K562 (cell line): Measurements from ENCODE around the gene PPM1L. TPM values are rescaled to one million over a fixed set of nuclear protein-coding genes. Genes with fewer than 3 reads are reported as not detected.

Experiments
- ATAC-seq: fragments of 200-7000 bp; cut with Tn5 transposase; 3 replicates; pipeline ENCODE4 v1.9.1; 2020; ENCODE audit warnings: moderate library complexity
- BruUV-seq: library from RNA; stranded (reverse); fragments of 400-500 nt; replicated peaks from 2 replicates; lab custom pipeline; 2021; lab: Mats Ljungman, UMichigan
- CTCF ChIA-PET: fragments of 300-600 bp; formaldehyde crosslinking; extraction: SDS; loops from one replicate; lab custom pipeline; 2021; ENCODE audit warnings: low intra/inter-chr PET ratio; lab: Yijun Ruan, JAX
- POLR2A ChIA-PET: fragments of 300-600, 350-650 bp; sonication (Branson Sonifier 250); formaldehyde crosslinking; extraction: SDS; loops from one replicate; lab custom pipeline; 2021; ENCODE audit warnings: antibody characterized with exemption, inconsistent platforms; lab: Yijun Ruan, JAX
- DNase-seq, 4 experiments: peaks; one replicate each; pipeline versions ENCODE4 v3.0.0 to v3.0.0-alpha.2; 2011 to 2018; ENCODE audit warnings: low spot score in 3 of 4, mixed read lengths in 3 of 4; ENCODE audit errors: extremely low read depth in 1 of 4
- FAIRE-seq: peaks from 2 replicates; lab custom pipeline; 2011; peaks lifted over from hg19 to GRCh38; lab: Jason Lieb, UNC
- H2AFZ ChIP-seq: 2 replicates; pipeline ENCODE4 v1.6.0; 2011; ENCODE audit warnings: low read depth, low read length, control low read depth, inconsistent platforms
- H3K27ac ChIP-seq: fragments of 200-600 bp; 3 replicates; pipeline ENCODE4 v1.8.0; 2011; ENCODE audit warnings: low read depth, mild to moderate bottlenecking, control low read depth, inconsistent platforms, low read length, moderate library complexity, mixed read lengths; ENCODE audit errors: extremely low read depth
- H3K27me3 ChIP-seq, 2 experiments: fragments of 300-600 bp in 1 of 2; 2 replicates in 1 of 2; 3 replicates in 1 of 2; pipeline versions ENCODE4 v1.6.0 to v1.8.0; 2011; ENCODE audit warnings: inconsistent platforms in 2 of 2, low read length in 2 of 2, mild to moderate bottlenecking in 1 of 2, mixed read lengths in 1 of 2, moderate library complexity in 1 of 2; ENCODE audit not compliant: control insufficient read depth in 2 of 2, insufficient read depth in 2 of 2
- H3K36me3 ChIP-seq: fragments of 300-600 bp; 3 replicates; pipeline ENCODE4 v1.8.0; 2011; ENCODE audit warnings: mild to moderate bottlenecking, low read length, inconsistent platforms; ENCODE audit not compliant: control insufficient read depth, insufficient read depth
- H3K4me1 ChIP-seq, 2 experiments: fragments of 200-600 bp in 1 of 2; replicated peaks in 1 of 2; 2 replicates in 1 of 2; 3 replicates in 1 of 2; pipeline versions ENCODE4 v1.5.1 to v1.8.0; 2011; ENCODE audit warnings: inconsistent platforms in 2 of 2, low read length in 2 of 2, mild to moderate bottlenecking in 1 of 2, mixed read lengths in 1 of 2, moderate library complexity in 1 of 2; ENCODE audit not compliant: control insufficient read depth in 2 of 2, insufficient read depth in 2 of 2
- H3K4me2 ChIP-seq: 2 replicates; pipeline ENCODE4 v1.6.1; 2011; ENCODE audit warnings: low read length, control low read depth, inconsistent platforms, mixed read lengths; ENCODE audit not compliant: insufficient read depth
- H3K4me3 ChIP-seq: fragments of 200-600 bp; sonication (generic), shearing (Covaris generic); 2 replicates; pipeline ENCODE4 v1.5.1; 2016; ENCODE audit warnings: control low read depth, inconsistent platforms
- H3K79me2 ChIP-seq: fragments of 200-600 bp; 3 replicates; pipeline ENCODE4 v1.8.0; 2011; ENCODE audit warnings: low read length, inconsistent platforms; ENCODE audit not compliant: control insufficient read depth, insufficient read depth
- H3K9ac ChIP-seq, 2 experiments: 2 replicates each; pipeline versions ENCODE4 v1.6.0 to v1.6.1; 2011; ENCODE audit warnings: low read depth in 2 of 2, low read length in 2 of 2, control low read depth in 1 of 2, inconsistent platforms in 1 of 2, mild to moderate bottlenecking in 1 of 2, mixed read lengths in 1 of 2; ENCODE audit not compliant: insufficient read depth in 1 of 2
- H3K9me1 ChIP-seq: one replicate; pipeline ENCODE4 v1.6.0; 2011; ENCODE audit warnings: inconsistent platforms, mild to moderate bottlenecking, low read length, moderate library complexity; ENCODE audit not compliant: control insufficient read depth, insufficient read depth
- H3K9me3 ChIP-seq: replicated peaks from 2 replicates; pipeline ENCODE4 v1.5.1; 2011; ENCODE audit warnings: low read depth, low read length, inconsistent platforms; ENCODE audit not compliant: control insufficient read depth, insufficient read depth
- H4K20me1 ChIP-seq: replicated peaks from 2 replicates; pipeline ENCODE4 v1.6.1; 2011; ENCODE audit warnings: low read length, inconsistent platforms, mixed read lengths; ENCODE audit not compliant: control insufficient read depth, insufficient read depth
- KLF10 ChIP-seq: fragments of 250-450 bp; sonication (Bioruptor Pico); IDR thresholded peaks from 2 replicates; pipeline ENCODE4 v1.6.1; 2021; ENCODE audit warnings: matching md5 sums
- MLLT1 ChIP-seq, 2 experiments: fragments of 450-650 bp; IDR thresholded peaks; 2 replicates each; pipeline ENCODE4 v1.6.1; 2016
- RBM39 ChIP-seq: fragments of 200-400 bp; formaldehyde crosslinking; optimal IDR thresholded peaks from 2 replicates; pipeline ENCODE3; 2018; ENCODE audit warnings: low read depth, low read length
- TCF15 ChIP-seq: fragments of 250-450 bp; sonication (Bioruptor Pico); IDR thresholded peaks from 2 replicates; pipeline ENCODE4 v1.8.0; 2022; ENCODE audit warnings: moderate library complexity, mild to moderate bottlenecking, inconsistent platforms
- ZBTB7A ChIP-seq: IDR thresholded peaks from 2 replicates; pipeline ENCODE4 v1.6.1; 2011; ENCODE audit warnings: low read depth, mild to moderate bottlenecking, low read length, moderate library complexity, borderline replicate concordance; ENCODE audit not compliant: control insufficient read depth
- ZNF253 ChIP-seq: fragments of 250-450 bp; sonication (Bioruptor Pico); conservative IDR thresholded peaks from 2 replicates; pipeline ENCODE4 v1.6.1; 2021; ENCODE audit warnings: mild to moderate bottlenecking
- WGBS: fragments of 100-300 bp; shearing (Covaris generic); methylation state at CpG from one replicate; pipeline ENCODE4 v1.1.6; 2016; ENCODE audit warnings: low coverage, mixed read lengths; ENCODE audit not compliant: insufficient coverage; ENCODE audit errors: missing lambda C conversion rate; 5-methylcytosine and 5-hydroxymethylcytosine counted together
- in situ Hi-C: fragments of 300-500 bp; cut with MboI; formaldehyde crosslinking; loops from 4 replicates; pipeline ENCODE4 v1.15.0; 2018; ENCODE audit warnings: inconsistent platforms, mixed read lengths
- intact Hi-C: fragments of 100-400 bp; cut with micrococcal nuclease; formaldehyde crosslinking; loops from 2 replicates; pipeline ENCODE4 v1.14.2; 2022
- polyA plus RNA-seq, 8 experiments: library from polyadenylated mRNA; depleted of rRNA in 4 of 8; stranded (reverse) in 5 of 8; unstranded in 3 of 8; fragments of >200 nt; fragmentation: Nextera tagmentation in 2 of 8; fragmentation: Illumina TruSeq in 1 of 8; extraction: Ambion mirVana in 2 of 8; extraction: Trizol in 1 of 8; gene quantifications; 2 replicates each; pipeline versions ENCODE4 v1.2.1 to v1.2.3, GENCODE V29; 2011 to 2014; ENCODE audit warnings: inconsistent platforms in 1 of 8, missing spikeins in 1 of 8
- total RNA-seq, 7 experiments: library from RNA; depleted of rRNA in 6 of 7; stranded (reverse); fragments of >200 nt in 6 of 7; fragmentation: Illumina TruSeq in 2 of 7; extraction: Trizol in 2 of 7; gene quantifications; 2 replicates each; pipeline versions ENCODE4 v1.2.1 to v1.2.3, GENCODE V29; 2011 to 2021; ENCODE audit warnings: low replicate concordance in 1 of 7

PPM1L gene
- total and polyA plus RNA-seq, 9 of the 15 experiments (the other 6 are each of a cell fraction or from before 2014, with no cell fraction given) = 0.01 to 0.41 (median 0.14) TPM

GRCh38 chr3:161083131-161083530 lies 327.1 kb downstream of the PPM1L start:
- BruUV-seq = no TSS peak
- H3K4me1 ChIP-seq = no peaks in the 10 kb centered on the region
- no peak for TF ChIP-seq MLLT1 (IDR thresholded peaks at IDR 0.05)
- no peak for TF ChIP-seq RBM39
- no peak for TF ChIP-seq KLF10 (CRISPR knock-in tag)
- no peak for TF ChIP-seq ZBTB7A
- TF ChIP-seq TCF15 (CRISPR knock-in tag) = no peak
- TF ChIP-seq ZNF253 = no peak
- H4K20me1 ChIP-seq = no peaks in the 10 kb centered on the region
- in situ Hi-C loops (no loop called here), intact Hi-C loops (no loop called here)
- H3K79me2 ChIP-seq = no peaks in the 10 kb centered on the region
- no peak overlapping the region for H3K9ac ChIP-seq
- H2AFZ ChIP-seq = no peak overlapping the region
- H3K27ac ChIP-seq = no peak overlapping the region
- H3K36me3 ChIP-seq = no peaks in the 10 kb centered on the region
- no peak overlapping the region for H3K4me3 ChIP-seq
- ChIA-PET POLR2A (interaction anchor here (0.6 kb wide), 1 partner anchor 574 kb away, joined by 3 read pairs; no protein-coding TSS in a partner anchor), CTCF (no interaction called here)
- no peaks in the 10 kb centered on the region for H3K9me3 ChIP-seq
- ATAC-seq (no peak), FAIRE-seq (no peak), DNase-seq (no peak)
- H3K4me2 ChIP-seq = no peak overlapping the region
- H3K27me3 ChIP-seq = no peaks in the 10 kb centered on the region; a peak in 1 of 5 replicates
- 32% methylated on average over 1 of the region's 1 CpG for WGBS
- H3K9me1 ChIP-seq = no peaks in the 10 kb centered on the region
